ENCODE measurements around the gene MVB12B. TPM values are rescaled to one million over a fixed set of nuclear protein-coding genes. Genes with fewer than 3 reads are reported as not detected.
"Not testable (repeated sequence)": the region's sequence is repeated elsewhere in the genome, so short reads cannot be mapped to it uniquely, and the experiment has no call there.

MVB12B gene
- total RNA-seq, 1 donor from 2014 or later = 22.2 TPM

GRCh38 chr9:126464694-126465441 is 138.2 kb downstream of the MVB12B start:
- peak; percentile 57 for DNase-seq (ENCODE audit: low spot score)

DNA sequence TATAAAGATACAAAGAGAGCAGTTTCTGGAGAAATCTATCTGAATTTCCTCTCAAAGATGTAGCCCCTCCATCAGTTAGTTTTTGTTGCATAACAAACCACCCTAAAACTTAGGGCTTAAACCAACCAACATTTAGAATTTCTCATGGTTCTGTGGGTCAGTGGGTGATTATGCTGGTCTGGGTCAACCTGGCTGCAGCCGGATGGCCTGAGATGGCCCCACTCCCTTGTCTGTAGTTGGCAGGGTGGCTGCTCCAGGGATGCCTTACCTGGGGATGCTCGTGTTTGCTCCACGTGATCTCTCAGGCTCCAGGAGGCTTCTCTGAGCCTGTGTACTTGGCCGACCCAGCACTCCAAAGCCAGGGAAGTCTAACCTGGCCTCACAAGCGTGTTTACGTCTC is 139.3 kb downstream of the MVB12B start:
- DNase-seq (ENCODE audit: low spot score) = peak; percentile 49

DNA sequence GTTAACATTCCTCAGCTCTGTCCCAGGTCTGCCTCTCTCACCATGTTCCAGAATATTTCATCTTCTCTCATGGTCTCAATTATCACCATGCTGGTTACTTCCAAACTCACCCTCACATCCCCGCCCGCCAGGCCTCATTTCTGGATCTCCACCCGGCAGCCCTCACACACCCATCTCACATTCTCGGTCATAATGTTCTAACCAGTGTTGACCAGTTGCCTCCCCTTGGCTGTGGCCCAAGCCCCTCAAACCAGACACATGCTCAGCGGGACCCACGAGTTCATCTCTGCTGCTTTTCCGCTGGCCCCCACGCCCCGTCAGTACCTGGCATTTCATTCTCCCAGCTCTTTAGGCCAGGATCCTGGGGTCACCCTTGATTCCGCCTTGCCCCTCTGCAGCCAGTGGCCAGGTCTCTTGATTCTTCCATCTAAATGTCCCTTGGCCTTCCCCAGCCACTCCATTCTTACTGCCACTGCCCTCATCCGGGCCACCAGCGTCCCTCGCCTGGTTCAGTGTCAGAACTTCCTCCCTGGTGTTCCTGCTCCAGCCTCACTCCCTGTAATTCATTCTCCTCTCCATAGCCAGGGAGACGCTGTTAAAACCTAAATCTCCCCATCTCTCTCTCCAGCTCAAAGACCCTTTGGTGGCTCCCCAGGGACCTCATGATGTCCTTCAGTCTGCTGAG is 141.7 kb downstream of the MVB12B start:
- no peak for DNase-seq (ENCODE audit: low spot score)

DNA sequence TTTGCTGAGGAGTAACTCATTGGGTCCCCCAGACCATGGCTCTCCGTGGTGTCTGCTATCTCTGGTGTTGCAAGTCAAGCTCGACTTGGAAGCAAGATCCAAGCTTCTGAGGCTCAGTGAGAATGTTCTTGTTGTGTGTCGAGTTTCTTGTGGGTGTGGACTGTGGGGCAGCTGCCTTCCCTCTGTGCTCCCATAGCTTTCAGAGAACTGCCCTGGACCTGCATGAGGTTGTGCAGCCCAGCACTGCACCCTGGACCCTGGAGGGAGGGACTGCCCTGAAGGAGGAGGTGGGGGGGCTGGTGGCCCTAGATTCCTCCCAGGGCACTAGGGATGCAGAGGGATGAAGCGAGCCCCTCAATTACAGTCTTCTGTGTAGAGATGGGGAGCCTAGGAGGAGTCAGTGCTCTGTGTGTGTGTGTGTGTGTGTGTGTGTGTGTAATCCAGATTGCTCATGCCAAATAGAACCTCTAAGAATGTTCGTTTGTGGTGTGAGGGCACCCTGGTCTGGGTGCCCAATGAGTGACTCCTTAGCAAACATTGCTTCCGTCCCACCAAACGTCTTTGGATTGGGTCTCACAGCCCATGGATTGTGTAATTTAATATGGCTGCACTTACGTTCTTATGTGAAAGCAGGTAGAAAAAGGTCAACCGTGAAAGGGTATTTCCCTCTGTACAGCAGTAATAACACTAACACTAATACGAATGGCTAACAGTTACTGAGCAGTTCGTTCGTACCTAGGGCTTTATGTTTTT is 143.8 kb downstream of the MVB12B start:
- DNase-seq (ENCODE audit: low spot score) = no peak

GRCh38 chr9:126471084-126471624 is 144.5 kb downstream of the MVB12B start:
- no peak for DNase-seq (ENCODE audit: low spot score)

- no peak for DNase-seq (ENCODE audit: low spot score)
Measured at GRCh38 chr9:126472198-126472947, 145.7 kb downstream of the MVB12B start.

- DNase-seq (ENCODE audit: low spot score) = no peak
Measured at GRCh38 chr9:126472948-126473298, 146.3 kb downstream of the MVB12B start.

DNA sequence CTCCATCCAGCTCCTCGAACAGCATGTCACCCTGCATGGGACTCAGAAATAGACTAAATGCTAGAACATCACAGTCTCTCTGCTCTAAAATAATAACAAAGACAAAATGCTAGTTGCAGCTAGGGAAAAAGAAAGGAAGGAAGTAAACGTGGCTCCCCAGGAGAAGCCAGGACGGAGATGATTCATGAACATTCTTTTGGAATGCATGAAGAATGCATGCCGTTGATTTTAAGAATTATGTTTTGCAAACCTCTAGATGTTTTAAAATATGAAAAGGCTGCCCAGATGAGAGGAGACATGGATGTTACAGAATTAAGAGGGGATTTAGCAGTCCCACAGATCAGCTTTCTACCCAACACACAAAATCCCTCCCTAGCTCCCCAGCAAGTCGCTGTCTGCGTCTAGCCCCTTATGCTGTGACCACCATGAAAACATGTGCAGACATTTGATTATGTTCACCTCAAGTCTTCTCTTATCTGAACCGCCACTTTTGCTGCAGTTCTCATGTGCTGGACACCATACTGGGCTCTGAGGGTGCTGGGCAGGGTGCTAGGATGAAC is 147.7 kb downstream of the MVB12B start:
- no peak for DNase-seq (ENCODE audit: low spot score)

DNA sequence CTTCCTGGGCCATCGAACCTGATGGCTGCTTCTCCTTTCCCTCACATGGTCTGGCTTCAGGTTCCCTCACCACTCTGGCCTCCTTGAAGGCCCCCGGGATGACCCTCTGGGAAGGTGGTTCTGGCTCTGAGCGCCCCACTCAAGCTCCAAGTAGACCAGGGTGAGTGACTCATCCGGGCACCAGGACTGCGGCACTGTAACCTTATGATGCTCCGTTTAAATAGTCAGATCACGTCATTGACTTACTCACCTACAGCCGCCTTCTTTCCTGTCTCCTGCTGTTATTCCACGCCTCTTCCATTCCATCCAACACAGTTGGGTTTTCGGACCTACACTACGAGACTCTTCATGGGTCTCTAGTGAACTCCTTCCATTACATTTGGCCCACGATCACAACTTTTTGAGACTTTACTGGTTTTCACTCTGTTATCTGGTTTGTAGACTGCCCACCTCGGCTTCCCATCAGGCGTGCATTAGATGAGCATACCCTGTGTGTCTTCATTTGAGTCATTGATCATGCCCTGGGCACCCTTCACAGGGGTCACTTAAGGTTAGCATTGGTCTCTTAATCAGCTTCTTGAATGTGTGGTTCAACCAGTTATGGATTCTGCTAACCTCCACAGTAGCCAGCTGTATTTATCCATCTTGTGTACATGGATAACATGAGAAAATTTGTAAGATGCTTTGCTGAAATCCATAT is 148.3 kb downstream of the MVB12B start:
- DNase-seq (ENCODE audit: low spot score) = no peak

- no peak for DNase-seq (ENCODE audit: low spot score)
Measured at GRCh38 chr9:126475933-126476555, 149.4 kb downstream of the MVB12B start.

GRCh38 chr9:126477432-126477831 is 150.8 kb downstream of the MVB12B start:
- DNase-seq (ENCODE audit: low spot score) = not testable (repeated sequence)

DNA sequence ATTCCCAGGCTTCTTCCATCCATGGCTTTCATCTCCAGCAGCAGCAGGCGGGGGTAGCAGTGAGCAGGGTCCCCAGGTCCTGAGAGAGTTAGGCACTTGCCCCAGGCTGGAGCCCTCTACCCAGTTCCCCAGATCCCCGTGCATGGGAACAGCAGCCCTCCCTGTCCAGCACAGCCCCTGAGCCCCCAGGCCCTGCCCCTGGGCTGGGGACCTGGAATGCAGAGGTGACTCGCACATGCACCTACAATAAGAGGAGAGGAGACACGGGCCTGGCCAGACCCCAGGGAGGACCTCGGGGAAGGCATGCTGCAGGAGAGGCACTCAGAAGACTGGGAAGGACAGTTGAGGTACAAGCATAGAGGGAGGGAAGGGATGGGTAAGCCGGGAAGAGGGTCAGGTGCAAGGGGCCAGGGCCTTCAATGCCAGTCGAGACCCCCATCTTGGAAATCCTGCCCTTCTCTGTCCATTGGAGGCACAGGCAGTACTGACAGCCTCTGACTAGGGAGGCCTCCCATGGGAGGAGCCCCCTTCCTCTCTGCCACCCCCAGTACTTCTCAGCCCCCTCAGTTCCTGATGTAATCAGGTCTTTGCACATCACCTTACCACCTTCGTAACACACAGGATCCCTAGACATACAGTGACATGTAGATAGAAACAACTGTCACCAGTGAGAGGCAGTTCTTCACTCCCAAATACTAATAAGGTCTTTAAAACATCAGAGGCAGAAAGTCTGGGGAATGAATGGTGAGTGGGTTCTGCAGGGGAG is 151.8 kb downstream of the MVB12B start:
- DNase-seq (ENCODE audit: low spot score) = no peak

DNA sequence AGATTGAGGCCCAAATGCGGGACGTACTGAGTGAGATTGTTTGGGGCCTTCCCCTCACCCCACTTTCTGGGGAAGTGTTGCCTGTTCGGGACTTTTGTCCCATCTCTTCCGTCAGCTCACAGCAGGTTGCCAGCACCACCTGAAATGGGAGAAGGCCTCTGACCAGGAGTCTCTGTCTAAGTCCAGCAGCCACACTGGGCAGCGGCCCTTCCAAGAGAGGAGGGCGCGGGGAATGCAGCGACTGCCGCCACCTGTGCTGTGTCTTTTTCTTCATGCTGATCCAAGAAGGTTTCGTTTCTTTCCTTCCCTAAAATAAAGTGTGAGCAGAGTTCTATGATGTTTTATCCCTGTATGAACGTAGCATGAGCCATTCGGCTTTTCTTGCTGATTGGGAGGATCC is 152.9 kb downstream of the MVB12B start:
- DNase-seq (ENCODE audit: low spot score) = no peak

GRCh38 chr9:126480813-126481212 is 154.2 kb downstream of the MVB12B start:
- DNase-seq (ENCODE audit: low spot score) = no peak

DNA sequence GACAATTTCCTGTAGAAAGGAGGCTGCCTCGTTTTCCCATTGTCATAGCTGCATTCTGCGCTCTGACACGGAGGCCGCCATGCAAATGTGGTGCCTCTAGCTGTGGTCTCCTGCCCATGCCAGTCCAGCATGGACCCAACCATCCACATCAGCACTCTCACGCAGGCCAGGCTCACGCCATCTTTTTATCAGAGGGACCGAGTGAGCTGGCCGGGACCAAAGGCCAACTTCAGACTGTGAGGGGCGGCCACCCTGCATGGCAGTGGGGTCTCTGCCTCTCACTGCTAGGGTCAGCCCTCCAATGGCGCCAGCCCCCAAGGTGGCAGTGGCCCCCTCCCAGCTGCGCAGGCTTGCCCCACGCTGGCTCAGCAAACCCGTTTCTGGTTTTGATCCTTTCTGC is 155.2 kb downstream of the MVB12B start:
- DNase-seq (ENCODE audit: low spot score) = no peak

DNA sequence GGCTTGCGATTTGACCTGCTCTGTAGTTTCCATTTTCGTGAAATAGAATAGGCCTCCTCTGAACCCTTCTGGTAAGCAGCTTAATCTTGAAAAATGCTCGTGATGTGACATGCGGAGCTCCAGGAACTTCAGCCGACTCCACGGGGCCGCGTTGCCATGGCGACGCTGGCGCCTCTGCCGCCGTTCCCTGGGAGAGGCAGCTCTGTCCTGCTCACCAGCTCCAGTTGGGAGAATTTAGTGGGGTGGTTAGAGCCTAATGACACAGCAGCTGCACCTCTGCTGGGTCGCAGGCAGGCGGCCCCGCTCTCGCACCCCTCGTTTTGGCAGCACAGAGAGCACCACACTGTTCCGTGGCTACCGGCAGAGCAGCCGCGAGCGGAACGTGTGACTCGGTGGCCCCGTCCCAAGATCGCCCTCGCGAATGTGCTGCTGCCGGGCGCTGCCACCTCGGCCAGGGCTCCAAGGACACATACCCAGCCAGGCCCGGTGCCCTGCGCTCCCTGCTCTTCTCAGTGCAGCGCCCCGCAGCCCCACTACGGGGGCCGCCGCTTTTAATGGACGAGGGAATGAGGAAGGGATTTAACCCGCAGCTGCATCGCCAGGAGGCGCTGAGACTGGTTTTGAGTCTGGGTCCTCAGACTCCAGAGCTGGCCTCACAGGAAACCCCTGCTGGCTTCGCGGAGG is 155.9 kb downstream of the MVB12B start:
- DNase-seq (ENCODE audit: low spot score) = no peak

GRCh38 chr9:126483468-126484073 is 156.9 kb downstream of the MVB12B start:
- DNase-seq (ENCODE audit: low spot score) = no peak

DNA sequence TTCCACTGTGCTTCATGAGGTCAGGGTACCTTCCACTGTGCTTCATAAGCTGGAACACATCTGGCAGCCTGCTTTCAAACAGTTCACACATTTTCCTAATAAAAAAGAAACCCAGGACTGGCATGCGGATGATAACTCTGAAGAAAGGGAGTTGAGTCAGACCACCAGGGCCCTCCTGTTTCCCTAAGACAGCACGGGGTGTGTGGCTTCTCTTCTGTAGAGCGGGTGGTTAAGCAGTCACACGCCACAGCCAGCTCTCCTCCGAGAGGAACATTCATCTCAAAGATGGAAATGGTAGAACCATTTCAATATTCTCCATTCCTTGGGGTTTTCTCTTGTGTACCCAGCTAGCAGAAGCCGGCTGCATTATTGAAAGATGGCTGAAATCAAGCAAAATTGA is 159.0 kb downstream of the MVB12B start:
- DNase-seq (ENCODE audit: low spot score) = no peak

Measured in mesenteric fat pad (tissue), 1 donor.